CD4-positive, alpha-beta T cell treated with Interferon alpha-2 for 1 hour (primary cell): ENCODE data around the gene SMIM41.

Experiments used
- DNase-seq, 2 donors: peaks; one replicate each; pipeline ENCODE4 v3.0.0-alpha.2; 2020 to 2022

Gene SMIM41

GRCh38 chr12:52063082-52063924, 16.2 kb upstream of the SMIM41 start:
- no peak for DNase-seq

- DNase-seq, result no peak
Measured at GRCh38 chr12:52063981-52064649, 15.4 kb upstream of the SMIM41 start.

DNA sequence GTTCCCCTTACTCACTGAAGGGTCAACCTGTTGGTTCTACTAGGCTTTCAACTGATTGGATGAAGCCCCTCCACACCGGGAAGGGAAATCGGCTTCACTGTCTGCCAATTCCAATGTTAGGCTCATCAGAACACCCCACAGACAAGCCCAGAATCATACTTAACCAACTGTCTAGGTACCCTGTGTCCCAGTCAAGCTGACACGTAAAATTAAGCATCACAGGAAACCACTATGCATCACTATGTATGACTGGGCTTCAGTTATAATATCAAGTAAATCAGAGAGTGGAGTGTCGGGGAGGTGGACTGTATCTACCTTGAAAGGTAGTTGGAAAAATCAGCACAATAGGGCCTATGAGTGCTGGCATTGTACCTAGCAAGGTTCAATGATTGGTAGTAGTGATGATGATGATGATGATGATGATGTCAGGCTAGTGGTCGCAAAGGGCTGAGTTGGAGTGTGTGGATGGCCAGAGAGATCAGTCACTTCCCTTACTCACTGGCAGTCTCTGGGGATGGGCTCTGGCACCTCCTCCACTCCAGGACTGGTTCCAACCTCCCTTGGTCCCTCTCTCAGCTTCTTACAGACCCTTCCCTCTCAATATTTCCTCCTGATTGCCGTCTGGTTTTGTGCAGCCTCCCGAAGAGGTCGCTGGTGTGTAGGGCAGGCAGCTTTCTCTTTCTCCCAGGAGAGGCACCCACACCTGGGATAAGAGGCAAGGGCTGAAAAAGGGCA, 13.0 kb upstream of the SMIM41 start:
- DNase-seq, result no peak

- no peak for DNase-seq
Measured at GRCh38 chr12:52067081-52067374, 12.5 kb upstream of the SMIM41 start.

GRCh38 chr12:52069327-52070184, 9.9 kb upstream of the SMIM41 start, which contains the start of gene ATG101:
ATG101 (plus strand) TSS chr12:52069978; CDS start chr12:52073651, 3,673 bp downstream.
- peak; percentile 90 to 93 for DNase-seq

DNA sequence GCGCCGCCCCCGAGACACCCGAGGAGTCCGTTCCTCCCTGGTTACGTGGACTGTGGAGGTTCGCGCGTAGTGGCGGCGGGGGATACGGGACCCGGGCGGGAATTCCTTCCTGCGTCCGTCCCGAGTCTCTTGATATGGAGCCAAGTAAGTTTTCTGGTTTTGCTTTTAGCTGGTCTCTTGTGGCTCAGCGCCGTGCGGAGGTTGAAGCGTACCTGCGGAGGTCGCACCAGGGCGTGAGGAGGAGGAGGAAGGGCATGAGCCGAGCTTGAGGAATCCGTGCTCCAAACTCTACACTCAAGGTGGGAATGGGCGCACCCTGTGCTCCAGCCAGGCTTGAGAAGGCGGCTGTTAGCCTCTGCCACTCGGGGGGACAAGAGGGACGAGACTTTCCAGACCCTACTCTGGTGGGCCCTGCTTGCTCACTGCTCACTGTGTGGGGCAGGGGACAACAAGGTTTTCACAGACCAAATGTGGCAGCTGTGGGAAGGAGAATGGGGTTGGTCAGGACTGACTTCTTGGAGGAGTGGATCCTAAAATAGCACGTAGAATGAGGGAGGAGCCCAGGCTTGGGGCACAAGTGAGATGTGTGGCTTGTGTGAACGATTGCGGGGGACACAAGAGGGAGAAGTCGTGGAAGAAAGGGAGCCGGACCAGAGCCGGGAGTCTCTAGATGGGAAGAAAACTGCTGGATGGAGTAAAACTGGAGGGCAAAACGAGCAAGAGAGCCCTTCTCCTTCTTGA, 9.1 kb upstream of the SMIM41 start:
- no peak for DNase-seq

DNA sequence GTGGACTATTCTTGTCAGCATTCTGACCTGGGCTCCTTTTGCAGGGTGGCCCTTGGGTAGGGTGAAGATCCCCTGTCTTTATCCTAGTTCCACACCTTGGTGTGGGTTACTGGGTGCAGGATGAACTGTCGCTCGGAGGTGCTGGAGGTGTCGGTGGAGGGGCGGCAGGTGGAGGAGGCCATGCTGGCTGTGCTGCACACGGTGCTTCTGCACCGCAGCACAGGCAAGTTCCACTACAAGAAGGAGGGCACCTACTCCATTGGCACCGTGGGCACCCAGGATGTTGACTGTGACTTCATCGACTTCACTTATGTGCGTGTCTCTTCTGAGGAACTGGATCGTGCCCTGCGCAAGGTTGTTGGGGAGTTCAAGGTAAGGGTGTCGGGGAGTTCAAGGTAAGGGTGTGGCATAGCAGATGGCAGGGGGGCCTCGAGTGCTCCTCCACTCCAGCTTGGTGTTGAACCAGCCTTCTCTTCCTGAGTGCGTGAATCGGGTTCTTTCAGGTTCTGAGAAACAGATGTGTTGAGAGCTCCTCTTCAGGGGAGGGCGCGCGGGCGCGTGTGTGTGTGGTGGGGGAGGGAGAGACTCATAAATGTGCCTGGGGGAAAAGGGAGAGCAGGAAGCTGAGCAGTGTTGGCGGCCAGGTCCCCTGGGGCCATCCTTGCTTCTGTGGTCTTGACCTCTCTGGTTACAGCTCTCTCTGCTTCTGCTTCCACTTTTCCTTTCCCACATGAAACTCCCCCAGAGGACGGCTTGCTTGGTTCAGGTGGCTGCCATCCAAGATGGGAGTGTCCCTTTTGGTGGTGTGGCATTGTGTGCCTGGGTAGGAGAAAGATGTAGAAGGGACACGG, 5.7 kb upstream of the SMIM41 start:
- DNase-seq, result no peak

DNA sequence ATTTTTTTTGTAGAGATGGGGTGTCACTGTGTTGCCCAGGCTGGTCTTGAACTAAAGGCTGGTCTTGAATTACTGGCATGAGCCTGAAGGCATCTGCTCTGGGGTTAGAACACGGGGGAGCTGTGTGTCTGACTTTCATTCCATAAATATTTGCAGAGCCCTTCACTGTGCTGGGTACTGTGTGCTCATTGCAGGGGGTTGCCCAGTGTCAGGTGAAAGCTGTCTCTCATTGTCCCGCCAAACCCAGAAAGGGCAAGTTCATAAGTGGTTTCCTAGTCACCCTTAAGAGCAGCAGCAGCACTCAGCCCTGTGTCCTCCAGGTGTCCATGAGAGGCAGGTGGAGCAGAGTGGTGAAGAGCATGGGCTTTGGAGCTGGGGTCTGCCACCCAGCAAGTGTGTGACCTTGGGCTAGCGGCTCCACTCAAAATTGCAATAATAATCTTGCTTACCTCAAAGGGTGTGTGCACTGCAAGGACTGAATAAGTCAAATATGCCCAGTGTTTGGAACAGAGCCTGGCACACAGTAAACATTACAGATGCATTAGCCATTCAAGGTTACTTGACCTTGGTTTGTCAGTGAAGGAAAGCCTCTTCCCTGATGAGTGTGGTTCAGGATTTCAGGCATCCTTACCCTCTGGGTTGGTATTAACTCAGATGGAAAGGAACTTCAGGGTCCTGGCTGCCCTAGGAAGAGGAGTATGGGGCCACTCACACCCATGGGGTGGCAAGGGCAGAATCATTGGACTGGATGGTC, 4.4 kb upstream of the SMIM41 start:
- no peak for DNase-seq

DNA sequence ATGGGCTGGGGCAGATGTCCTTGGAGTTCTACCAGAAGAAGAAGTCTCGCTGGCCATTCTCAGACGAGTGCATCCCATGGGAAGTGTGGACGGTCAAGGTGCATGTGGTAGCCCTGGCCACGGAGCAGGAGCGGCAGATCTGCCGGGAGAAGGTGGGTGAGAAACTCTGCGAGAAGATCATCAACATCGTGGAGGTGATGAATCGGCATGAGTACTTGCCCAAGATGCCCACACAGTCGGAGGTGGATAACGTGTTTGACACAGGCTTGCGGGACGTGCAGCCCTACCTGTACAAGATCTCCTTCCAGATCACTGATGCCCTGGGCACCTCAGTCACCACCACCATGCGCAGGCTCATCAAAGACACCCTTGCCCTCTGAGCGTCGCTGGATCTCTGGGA, 2.7 kb upstream of the SMIM41 start:
- no peak for DNase-seq

DNA sequence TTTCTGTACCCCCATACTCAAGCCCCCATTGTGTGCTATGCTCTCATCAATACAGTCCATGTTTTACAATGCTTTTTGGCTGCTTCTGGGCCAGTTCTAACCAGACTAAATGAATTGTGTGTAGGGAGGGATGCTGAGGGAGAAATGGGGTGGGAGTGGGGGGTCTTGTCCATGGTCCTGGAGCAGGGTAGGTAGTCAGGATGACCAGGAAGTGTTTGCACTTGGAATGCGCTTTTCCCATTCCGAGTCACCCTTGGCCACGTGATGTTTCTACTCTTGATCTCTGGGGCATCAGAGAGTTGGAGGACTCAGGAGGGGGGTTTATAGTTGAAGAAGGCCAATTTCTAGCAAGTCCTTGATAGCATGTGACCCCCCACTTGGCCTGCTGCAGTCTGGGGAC, 1.2 kb upstream of the SMIM41 start:
- no peak for DNase-seq

DNA sequence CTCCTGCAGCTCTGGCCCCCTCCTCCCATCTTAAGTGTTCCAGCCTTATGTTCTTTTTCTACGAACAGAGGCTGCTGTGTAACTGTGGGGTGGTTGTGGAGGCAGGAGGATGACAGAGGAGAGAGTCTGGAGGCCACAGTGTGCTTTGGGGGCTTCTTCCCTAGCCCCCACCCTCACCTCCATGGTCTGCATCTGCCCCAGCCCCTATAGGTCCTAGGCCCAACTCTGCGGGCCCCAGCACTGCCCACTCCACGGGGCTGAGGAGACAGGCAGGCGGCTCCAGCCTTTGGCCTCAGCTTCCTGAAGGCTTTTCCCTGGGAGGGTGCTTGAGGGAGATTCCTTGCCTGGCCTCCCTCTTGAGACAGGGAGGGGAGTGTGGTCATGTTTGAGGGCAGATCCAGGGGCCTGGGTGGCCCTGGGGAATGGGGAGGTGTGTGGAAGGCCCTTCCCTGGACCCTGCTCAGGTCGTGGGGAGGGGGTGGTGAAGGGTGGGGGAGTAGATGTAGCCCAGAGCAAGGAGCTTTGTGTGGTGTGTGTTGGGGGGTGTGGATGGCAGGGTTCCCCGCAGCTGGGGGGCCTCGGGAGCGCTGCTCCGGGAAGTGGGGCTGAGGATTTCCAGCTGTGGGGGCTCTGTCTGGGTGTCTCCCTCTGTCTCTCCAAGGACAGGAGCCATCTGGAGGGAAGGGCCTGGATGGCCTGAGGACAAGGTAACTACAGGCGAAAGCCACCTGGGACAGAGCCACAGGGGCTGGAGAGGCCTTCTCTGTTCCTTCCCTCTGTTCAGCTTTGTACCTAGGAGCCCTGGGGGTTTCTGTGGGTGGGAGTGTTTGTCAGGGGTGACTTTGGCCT, 1.1 kb downstream of the SMIM41 start:
- no peak for DNase-seq

DNA sequence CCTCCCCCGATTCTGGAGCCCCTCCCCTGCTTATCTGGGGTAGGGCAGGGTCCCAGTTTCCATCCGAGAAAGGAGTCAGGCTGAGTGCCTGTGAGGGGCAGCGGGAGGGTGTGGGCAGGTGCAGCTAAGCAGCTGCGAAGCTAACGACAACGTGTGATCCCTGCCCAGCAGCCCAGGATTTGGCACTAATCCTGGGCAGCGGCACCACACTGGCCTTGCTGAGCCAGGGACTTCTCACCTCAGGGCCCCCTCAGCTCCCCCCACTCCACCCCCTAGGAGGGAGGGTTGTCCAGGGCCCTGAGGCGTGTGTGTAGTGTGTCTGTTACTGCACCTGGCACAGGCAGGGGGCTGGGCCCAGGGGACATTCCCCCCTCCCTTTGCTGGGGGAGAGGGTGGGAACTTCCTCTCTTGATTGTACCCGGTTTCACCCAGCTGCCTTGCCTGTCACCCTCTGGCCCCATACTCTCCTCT, 1.8 kb downstream of the SMIM41 start:
- DNase-seq, result peak in 1 of 2 donors; percentile 71

DNA sequence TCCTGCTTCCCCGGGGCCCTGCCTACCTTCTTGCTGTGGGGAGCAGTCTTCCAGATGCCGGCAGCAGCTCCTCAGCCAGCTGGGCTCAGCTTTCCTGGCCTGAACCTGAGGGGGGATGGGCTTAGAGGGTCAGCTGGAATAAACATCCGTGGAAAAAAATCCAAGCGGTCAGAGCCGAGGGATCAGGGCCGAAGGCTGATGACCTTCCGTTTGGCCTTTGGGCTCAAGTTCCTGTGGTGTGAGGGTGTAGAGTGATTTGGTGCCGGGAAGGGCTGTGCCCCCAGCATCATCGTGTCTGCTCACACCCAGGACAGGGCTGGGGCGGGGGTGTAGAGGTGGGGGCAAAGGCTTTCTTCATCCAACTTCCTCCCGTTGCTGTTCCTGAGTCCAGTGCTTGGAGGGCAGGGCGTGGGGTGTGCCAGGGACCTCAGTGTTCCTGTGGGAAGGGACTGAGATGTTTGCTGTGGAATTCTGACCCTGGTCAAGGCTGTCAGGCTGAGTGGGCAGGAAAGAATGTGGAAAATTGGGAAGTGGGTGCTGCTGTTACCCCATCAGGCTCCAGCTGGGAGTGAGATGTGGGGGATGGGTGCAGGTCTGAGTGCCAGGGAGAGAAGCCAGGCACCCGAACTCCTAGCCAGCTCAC, 2.6 kb downstream of the SMIM41 start:
- no peak for DNase-seq

DNA sequence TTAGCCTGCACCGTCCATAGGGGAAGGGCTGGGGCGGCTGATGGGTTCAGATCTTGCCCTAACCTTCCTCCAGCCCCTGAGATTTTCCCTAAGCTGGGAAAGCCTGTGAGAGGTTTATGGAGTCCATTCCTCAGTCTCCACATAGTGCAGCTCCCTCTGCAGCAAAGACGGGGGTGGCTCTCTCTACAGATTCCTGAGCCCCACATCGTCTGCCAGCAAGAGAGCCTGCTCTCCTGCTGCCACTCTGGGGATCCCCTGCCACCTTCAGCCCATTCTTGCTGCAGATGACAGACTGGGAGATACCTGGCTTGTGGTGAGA, 3.1 kb downstream of the SMIM41 start:
- no peak for DNase-seq

DNA sequence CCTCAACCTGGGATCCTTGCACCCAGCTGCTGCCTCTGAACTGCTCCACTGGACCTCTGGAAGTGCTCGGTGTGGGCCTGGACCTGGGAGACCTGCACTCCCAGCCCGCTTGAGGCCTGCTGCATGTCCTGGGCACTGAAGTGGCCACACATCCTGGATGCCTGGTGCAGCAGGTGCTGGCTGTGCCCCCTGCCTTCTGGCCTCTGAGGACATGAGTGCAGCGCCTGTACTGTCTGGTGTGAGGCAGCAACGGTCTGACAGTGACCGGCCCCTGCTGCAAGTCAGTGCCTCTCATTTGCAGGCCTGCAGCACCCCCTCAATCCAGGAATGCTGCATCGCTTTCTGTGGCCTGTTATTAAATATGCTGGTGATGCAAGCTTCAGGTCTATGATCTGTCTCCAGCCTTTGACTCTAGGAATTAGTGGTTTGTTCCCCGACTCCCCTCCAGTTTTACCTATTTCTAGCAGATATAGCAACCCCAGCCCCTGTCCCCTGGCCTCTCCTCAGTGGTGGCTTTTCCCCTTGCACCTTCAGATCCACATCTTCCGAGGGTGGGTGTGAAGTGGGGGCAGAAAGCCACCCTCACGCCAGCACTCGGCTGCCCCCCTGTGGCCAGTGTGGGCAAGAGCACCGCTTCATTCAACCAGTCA, 3.6 kb downstream of the SMIM41 start:
- peak; percentile 64 to 75 for DNase-seq

- no peak for DNase-seq
Measured at GRCh38 chr12:52083638-52083996, 4.1 kb downstream of the SMIM41 start.

DNA sequence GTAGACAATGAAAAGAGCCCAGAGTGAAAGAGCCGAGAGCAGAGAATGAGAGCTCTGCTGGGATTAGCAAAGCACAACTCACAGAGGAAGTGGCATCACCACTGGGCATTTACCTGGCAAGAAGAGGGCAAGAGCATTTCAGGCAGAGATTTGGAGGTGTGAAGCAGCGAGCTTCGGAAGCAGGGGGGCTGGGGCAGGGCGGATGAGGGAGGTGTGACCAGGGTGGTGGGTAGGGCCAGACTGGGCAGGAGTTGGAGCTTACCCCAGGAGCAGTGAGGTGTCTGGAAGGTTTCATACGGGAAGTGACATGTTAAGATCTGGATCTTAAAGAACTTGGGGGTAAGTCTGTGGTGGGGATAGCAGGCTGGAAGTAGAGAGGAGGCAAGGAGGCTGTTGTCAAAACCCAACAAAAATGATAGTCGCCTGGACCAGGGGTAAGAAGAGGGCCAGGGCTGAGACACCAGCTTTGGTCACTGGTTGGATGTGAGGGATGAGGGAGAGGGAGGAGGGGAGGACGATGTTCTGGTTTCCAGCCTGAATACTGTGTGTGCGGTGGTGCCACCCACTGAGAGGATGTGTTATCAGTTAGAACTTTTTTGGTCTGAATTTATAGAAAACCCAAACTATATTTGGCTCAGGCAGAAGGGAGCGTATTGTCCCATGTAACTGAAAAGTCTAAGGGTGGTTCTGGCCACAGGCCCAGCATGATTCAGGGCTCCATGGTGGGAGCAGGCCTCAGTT, 5.2 kb downstream of the SMIM41 start:
- DNase-seq, result no peak
